Vagina (tissue), 2 donors: Measurements from ENCODE around the gene SPON2. TPM values are rescaled to one million over a fixed set of nuclear protein-coding genes. Genes with fewer than 3 reads are reported as not detected.

Experiments
- DNase-seq, 2 donors: peaks; one replicate each; pipeline ENCODE4 v3.0.0-alpha.2; 2017; ENCODE audit errors: extremely low spot score in 2 of 2
- H3K27ac ChIP-seq: fragments of 200-600 bp; sonication (generic); one replicate; pipeline ENCODE4 v1.5.1; 2019
- H3K27me3 ChIP-seq: fragments of 200-600 bp; sonication (generic); one replicate; pipeline ENCODE4 v1.5.1; 2019
- H3K36me3 ChIP-seq, 2 donors: fragments of 200-600 bp; sonication (generic); one replicate each; pipeline ENCODE4 v1.5.1; 2017 to 2019
- H3K4me1 ChIP-seq: fragments of 200-600 bp; sonication (generic); one replicate; pipeline ENCODE4 v1.5.1; 2019
- H3K4me3 ChIP-seq, 2 donors: fragments of 200-600 bp; sonication (generic); 1 replicate in 1 of 2; 2 replicates in 1 of 2; pipeline ENCODE4 v1.5.1; 2016 to 2019
- H3K9me3 ChIP-seq: fragments of 200-600 bp; sonication (generic); one replicate; pipeline ENCODE4 v1.5.1; 2019
- POLR2A ChIP-seq, 2 donors: fragments of 450-650 bp; IDR thresholded peaks; one replicate each; pipeline ENCODE4 v1.6.1; 2017; ENCODE audit warnings: antibody characterized with exemption in 2 of 2, mild to moderate bottlenecking in 2 of 2, moderate library complexity in 2 of 2
- POLR2AphosphoS5 ChIP-seq, 2 donors: sonication (generic); formaldehyde crosslinking; IDR thresholded peaks; one replicate each; pipeline ENCODE4 v1.9.0; 2017; ENCODE audit warnings: antibody characterized with exemption in 2 of 2, mild to moderate bottlenecking in 2 of 2, low read depth in 1 of 2; ENCODE audit not compliant: insufficient read depth in 1 of 2
- intact Hi-C: fragments of 100-400 bp; cut with DNase I; formaldehyde crosslinking; loops from one replicate; pipeline ENCODE4 v1.15.1; 2023
- total RNA-seq: library from RNA; depleted of rRNA; stranded (reverse); fragments of >200 nt; gene quantifications from one replicate; pipeline ENCODE4 v1.2.3, GENCODE V29; 2016
- TF ChIP-seq, protein P1 (sequence below), 3 experiments: fragments of 450-650 bp in 2 of 3; fragments of 200-600 bp in 1 of 3; sonication (generic) in 1 of 3; IDR thresholded peaks; one replicate each; pipeline ENCODE4 v1.5.1; 2017 to 2019; ENCODE audit warnings: antibody characterized with exemption in 3 of 3, mild to moderate bottlenecking in 2 of 3, moderate library complexity in 2 of 3

Gene SPON2
- total RNA-seq, 1 donor from 2014 or later, result 72.2 TPM

DNA sequence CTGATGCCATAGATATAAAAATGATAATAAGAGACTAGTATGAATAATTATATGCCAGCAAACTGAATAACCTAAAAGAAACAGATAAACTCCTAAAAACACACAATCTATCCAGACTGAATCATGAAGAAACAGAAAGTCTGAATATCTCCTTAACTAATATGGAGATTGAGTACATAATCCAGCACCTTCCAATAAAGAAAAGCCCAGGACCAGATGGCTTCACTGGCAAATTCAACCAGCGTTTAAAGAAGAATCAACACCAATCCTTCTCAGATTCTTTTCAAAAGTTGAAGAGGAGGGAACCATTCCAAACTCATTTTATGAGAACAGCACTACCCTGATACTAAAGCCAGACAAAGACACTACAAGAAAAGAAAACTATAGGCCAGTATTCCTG is 32.5 kb downstream of the SPON2 start:
- Histone ChIP-seq H3K4me1 (no peaks in the 10 kb centered on the region), H3K27me3 (no peaks in the 10 kb centered on the region), H3K4me3 (no peak overlapping the region), H3K27ac (no peak overlapping the region), H3K9me3 (no peaks in the 10 kb centered on the region), H3K36me3 (no peaks in the 10 kb centered on the region)
- intact Hi-C loops, result no loop called here
- no peak for DNase-seq
- no peak for TF ChIP-seq POLR2A (IDR thresholded peaks at IDR 0.05)
- no peak for TF ChIP-seq POLR2AphosphoS5 (IDR thresholded peaks at IDR 0.05; ENCODE audit: insufficient read depth in 1 of 2, low read depth in 1 of 2)
- TF ChIP-seq, protein P1, sequence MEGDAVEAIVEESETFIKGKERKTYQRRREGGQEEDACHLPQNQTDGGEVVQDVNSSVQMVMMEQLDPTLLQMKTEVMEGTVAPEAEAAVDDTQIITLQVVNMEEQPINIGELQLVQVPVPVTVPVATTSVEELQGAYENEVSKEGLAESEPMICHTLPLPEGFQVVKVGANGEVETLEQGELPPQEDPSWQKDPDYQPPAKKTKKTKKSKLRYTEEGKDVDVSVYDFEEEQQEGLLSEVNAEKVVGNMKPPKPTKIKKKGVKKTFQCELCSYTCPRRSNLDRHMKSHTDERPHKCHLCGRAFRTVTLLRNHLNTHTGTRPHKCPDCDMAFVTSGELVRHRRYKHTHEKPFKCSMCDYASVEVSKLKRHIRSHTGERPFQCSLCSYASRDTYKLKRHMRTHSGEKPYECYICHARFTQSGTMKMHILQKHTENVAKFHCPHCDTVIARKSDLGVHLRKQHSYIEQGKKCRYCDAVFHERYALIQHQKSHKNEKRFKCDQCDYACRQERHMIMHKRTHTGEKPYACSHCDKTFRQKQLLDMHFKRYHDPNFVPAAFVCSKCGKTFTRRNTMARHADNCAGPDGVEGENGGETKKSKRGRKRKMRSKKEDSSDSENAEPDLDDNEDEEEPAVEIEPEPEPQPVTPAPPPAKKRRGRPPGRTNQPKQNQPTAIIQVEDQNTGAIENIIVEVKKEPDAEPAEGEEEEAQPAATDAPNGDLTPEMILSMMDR (IDR thresholded peaks at IDR 0.05), result no peak

DNA sequence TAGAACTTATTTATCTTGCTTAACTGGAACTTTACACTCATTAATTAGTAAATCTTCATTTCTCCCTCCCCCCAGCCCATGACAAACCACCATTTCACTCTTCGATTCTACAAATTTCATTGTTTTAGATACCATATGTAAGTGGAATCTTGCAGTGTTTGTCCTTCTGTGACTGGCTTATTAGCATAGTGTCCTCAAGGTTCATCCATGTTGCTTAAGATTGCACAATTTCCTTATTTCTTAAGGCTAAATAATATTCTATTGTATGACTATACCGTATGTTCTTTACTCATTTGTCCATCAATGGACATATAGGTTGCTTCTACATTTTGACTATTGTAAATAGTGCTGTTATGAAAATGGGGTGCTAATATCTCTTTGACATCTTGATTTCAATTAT is 34.5 kb downstream of the SPON2 start:
- DNase-seq, result no peak
- Histone ChIP-seq H3K9me3 (no peaks in the 10 kb centered on the region), H3K4me3 (no peak overlapping the region), H3K36me3 (no peaks in the 10 kb centered on the region), H3K27me3 (no peaks in the 10 kb centered on the region), H3K27ac (no peak overlapping the region), H3K4me1 (no peaks in the 10 kb centered on the region)
- intact Hi-C loops, result no loop called here
- TF ChIP-seq, protein P1 (IDR thresholded peaks at IDR 0.05), result no peak
- TF ChIP-seq POLR2A (IDR thresholded peaks at IDR 0.05) (no peak), POLR2AphosphoS5 (IDR thresholded peaks at IDR 0.05; ENCODE audit: insufficient read depth in 1 of 2, low read depth in 1 of 2) (no peak)

DNA sequence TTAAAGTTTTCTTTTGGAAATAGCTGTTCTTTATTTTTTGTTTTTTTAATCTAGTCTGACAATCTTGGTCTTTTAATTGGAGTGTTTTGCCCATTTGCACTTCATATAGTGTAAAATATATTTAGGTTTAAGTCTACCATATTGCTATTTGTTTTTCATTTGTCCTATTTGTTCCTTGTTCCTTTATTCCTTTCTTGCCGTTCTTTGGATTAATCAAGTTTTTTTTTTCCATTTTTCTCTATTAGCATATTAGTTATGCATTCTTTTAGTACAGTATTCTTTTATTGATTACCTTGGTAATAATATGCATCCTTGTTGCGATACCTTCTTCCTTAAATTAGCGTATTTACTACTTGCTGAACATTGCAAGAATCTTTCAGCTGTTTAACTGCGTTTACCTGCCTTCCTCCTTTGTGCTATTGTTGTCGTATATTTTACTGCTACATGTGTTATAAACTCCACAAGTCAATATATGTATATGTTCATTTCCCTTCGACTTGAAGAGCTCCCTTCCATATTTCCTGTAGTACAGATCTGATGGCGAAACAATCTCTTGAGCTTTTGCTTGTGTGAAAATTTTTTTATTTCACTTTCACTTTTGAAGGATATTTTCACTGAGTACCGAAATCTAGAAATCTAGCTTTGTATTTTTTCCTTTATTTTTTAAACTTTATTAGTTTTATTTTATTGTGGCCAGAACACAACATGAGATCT is 35.2 kb downstream of the SPON2 start:
- TF ChIP-seq, protein P1 (IDR thresholded peaks at IDR 0.05), result no peak
- no peak for TF ChIP-seq POLR2AphosphoS5 (IDR thresholded peaks at IDR 0.05; ENCODE audit: insufficient read depth in 1 of 2, low read depth in 1 of 2)
- no peak for TF ChIP-seq POLR2A (IDR thresholded peaks at IDR 0.05)
- no peaks in the 10 kb centered on the region for H3K27me3 ChIP-seq

DNA sequence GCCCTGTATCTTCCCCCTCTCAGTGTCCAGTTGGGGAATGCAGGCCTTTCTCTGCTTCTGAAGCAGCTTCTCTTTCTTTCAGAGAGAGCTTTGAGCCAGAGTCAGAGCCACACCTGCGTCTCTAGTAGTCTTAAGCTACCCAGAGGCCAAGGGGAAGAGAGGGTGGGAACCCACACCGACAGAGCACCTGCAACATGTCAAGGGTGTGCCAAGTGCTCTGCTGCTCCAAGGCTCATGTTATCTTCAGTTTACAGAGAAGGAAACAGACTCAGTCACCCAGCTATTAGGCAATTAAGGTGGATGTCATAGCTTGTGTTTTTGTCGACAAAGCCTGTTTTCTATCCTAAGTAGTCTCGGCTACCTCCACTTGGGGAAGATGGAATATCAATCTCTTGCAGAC is 36.3 kb downstream of the SPON2 start:
- TF ChIP-seq POLR2AphosphoS5 (IDR thresholded peaks at IDR 0.05; ENCODE audit: insufficient read depth in 1 of 2, low read depth in 1 of 2) (no peak), POLR2A (IDR thresholded peaks at IDR 0.05) (no peak)
- TF ChIP-seq, protein P1 (IDR thresholded peaks at IDR 0.05), result no peak
- Histone ChIP-seq H3K9me3 (no peaks in the 10 kb centered on the region), H3K36me3 (no peaks in the 10 kb centered on the region), H3K4me1 (no peaks in the 10 kb centered on the region), H3K27me3 (no peaks in the 10 kb centered on the region), H3K27ac (no peak overlapping the region), H3K4me3 (no peak overlapping the region)
- no peak for DNase-seq
- intact Hi-C loops, result no loop called here

More for the DNA sequence above, 35.2 kb downstream of the SPON2 start:
- no peak overlapping the region for H3K27ac ChIP-seq
- DNase-seq, result no peak
- intact Hi-C loops, result no loop called here
- no peaks in the 10 kb centered on the region for H3K36me3 ChIP-seq
- no peaks in the 10 kb centered on the region for H3K4me1 ChIP-seq
- H3K4me3 ChIP-seq, result no peak overlapping the region
- H3K9me3 ChIP-seq, result no peaks in the 10 kb centered on the region

DNA sequence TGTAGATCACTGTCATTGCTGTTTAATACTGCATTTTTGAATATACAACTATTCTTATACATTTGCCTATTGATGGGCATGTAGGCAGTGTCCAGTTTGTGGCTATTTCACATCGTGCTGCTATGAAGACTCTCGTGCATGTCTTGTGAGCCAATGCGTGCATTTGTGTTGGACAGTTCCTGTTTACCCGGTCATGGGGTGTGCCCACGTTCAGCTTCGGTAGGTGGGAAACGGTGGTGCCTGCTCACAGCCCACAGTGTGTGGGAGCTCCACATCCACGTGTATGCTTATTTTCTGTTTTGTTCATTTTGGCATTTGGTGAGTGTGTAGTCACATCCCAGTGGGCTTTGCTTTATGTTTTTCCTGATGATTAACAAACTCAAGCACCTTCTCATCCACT is 39.4 kb downstream of the SPON2 start:
- H3K36me3 ChIP-seq, result no peaks in the 10 kb centered on the region
- intact Hi-C loops, result loop anchor here (5.0 kb wide), 1 partner anchor 219 kb away; no protein-coding TSS in a partner anchor
- peaks cover 12% of the 10 kb centered on the region for H3K4me1 ChIP-seq
- H3K9me3 ChIP-seq, result no peaks in the 10 kb centered on the region
- TF ChIP-seq POLR2A (IDR thresholded peaks at IDR 0.05) (no peak), POLR2AphosphoS5 (IDR thresholded peaks at IDR 0.05; ENCODE audit: insufficient read depth in 1 of 2, low read depth in 1 of 2) (no peak)
- TF ChIP-seq, protein P1 (IDR thresholded peaks at IDR 0.05), result no peak
- H3K4me3 ChIP-seq, result no peak overlapping the region
- no peak overlapping the region for H3K27ac ChIP-seq
- no peak for DNase-seq
- no peaks in the 10 kb centered on the region for H3K27me3 ChIP-seq
